NCI-H345 treated with DMSO at 0.1 percent for 48 hours (cell line): ENCODE measurements around the gene AGT.
"Not testable (repeated sequence)": the region's sequence is repeated elsewhere in the genome, so short reads cannot be mapped to it uniquely, and the experiment has no call there.

Source experiments
- DNase-seq: peaks from one replicate; lab custom pipeline; 2025; ENCODE audit not compliant: unreplicated experiment; lab: John Stamatoyannopoulos, UW

AGT gene

GRCh38 chr1:230745071-230745470 lies 31.1 kb upstream of the AGT start:
- no peak for DNase-seq

GRCh38 chr1:230744382-230744781 lies 30.5 kb upstream of the AGT start:
- no peak for DNase-seq

- no peak for DNase-seq
Observed at GRCh38 chr1:230743899-230744298, 30.0 kb upstream of the AGT start.

GRCh38 chr1:230739564-230740290 lies 25.8 kb upstream of the AGT start:
- no peak for DNase-seq

GRCh38 chr1:230737622-230738262 lies 23.8 kb upstream of the AGT start:
- no peak for DNase-seq

GRCh38 chr1:230735447-230735846 lies 21.5 kb upstream of the AGT start:
- DNase-seq: no peak

GRCh38 chr1:230730977-230731376 lies 17.1 kb upstream of the AGT start:
- no peak for DNase-seq

GRCh38 chr1:230728710-230729392 lies 14.9 kb upstream of the AGT start:
- DNase-seq: no peak

- no peak for DNase-seq
Observed at GRCh38 chr1:230725256-230726012, 11.5 kb upstream of the AGT start.

- not testable (repeated sequence) for DNase-seq
Observed at GRCh38 chr1:230721849-230722522, 8.1 kb upstream of the AGT start.

- DNase-seq: no peak
Observed at GRCh38 chr1:230717251-230717650, 3.3 kb upstream of the AGT start.

GRCh38 chr1:230716453-230716852 lies 2.5 kb upstream of the AGT start:
- DNase-seq: not testable (repeated sequence)

- no peak for DNase-seq
Observed at GRCh38 chr1:230715510-230715909, 1.6 kb upstream of the AGT start.

GRCh38 chr1:230713547-230713914 lies 391 bp downstream of the AGT start:
- DNase-seq: no peak

- DNase-seq: no peak
Observed at GRCh38 chr1:230713138-230713537, 784 bp downstream of the AGT start.

- no peak for DNase-seq
Observed at GRCh38 chr1:230712470-230712942, 1.4 kb downstream of the AGT start.

- no peak for DNase-seq
Observed at GRCh38 chr1:230711245-230711644, 2.7 kb downstream of the AGT start.

GRCh38 chr1:230710543-230710904 lies 3.4 kb downstream of the AGT start:
- no peak for DNase-seq

- DNase-seq: no peak
Observed at GRCh38 chr1:230709619-230710542, 4.0 kb downstream of the AGT start.
